Neural progenitor cell (in vitro differentiated cells): ENCODE results near the gene PXDC1. TPM values are rescaled to one million over a fixed set of nuclear protein-coding genes. Genes with fewer than 3 reads are reported as not detected.
A peak's percentile ranks its signal among the peaks of the same experiment; 100 is the strongest.

Experiments used
- DNase-seq: peaks from one replicate; pipeline ENCODE4 v3.0.0-alpha.2; 2016; ENCODE audit warnings: low spot score
- H2AFZ ChIP-seq: fragments of 200-600 bp; sonication (generic); replicated peaks from 2 replicates; pipeline ENCODE4 v1.6.1; 2016; ENCODE audit warnings: antibody characterized with exemption
- H3F3A ChIP-seq: fragments of 200-600 bp; sonication (generic); 2 replicates; pipeline ENCODE4 v1.6.1; 2016; ENCODE audit warnings: antibody characterized with exemption, low read depth
- H3K27ac ChIP-seq: fragments of 200-600 bp; sonication (generic); 2 replicates; pipeline ENCODE4 v1.5.1; 2016; ENCODE audit warnings: mild to moderate bottlenecking
- H3K27me3 ChIP-seq: fragments of 200-600 bp; sonication (generic); 2 replicates; pipeline ENCODE4 v1.6.1; 2016; ENCODE audit warnings: mild to moderate bottlenecking, moderate library complexity
- H3K36me3 ChIP-seq: fragments of 200-600 bp; sonication (generic); 2 replicates; pipeline ENCODE4 v1.5.1; 2016
- H3K4me1 ChIP-seq: fragments of 200-600 bp; sonication (generic); 2 replicates; pipeline ENCODE4 v1.6.1; 2016; ENCODE audit warnings: mixed run types
- H3K4me2 ChIP-seq: fragments of 200-600 bp; sonication (generic); 2 replicates; pipeline ENCODE4 v1.6.1; 2016
- H3K4me3 ChIP-seq: fragments of 200-600 bp; sonication (generic); 2 replicates; pipeline ENCODE4 v1.5.1; 2016
- H3K79me2 ChIP-seq: fragments of 200-600 bp; sonication (generic); 2 replicates; pipeline ENCODE4 v1.6.1; 2016; ENCODE audit warnings: low read depth
- H3K9ac ChIP-seq: fragments of 200-600 bp; sonication (generic); 2 replicates; pipeline ENCODE4 v1.6.1; 2016
- H3K9me3 ChIP-seq: fragments of 200-600 bp; sonication (generic); 2 replicates; pipeline ENCODE4 v1.5.1; 2016; ENCODE audit warnings: low read depth
- H4K20me1 ChIP-seq: fragments of 200-600 bp; sonication (generic); 2 replicates; pipeline ENCODE4 v1.6.1; 2016; ENCODE audit warnings: low read depth
- H3K27ac Mint-ChIP-seq: 3 replicates; pipeline ENCODE4 v1.8.0; 2021; ENCODE audit warnings: mixed read lengths
- H3K27me3 Mint-ChIP-seq: 2 replicates; pipeline ENCODE4 v1.8.0; 2022; ENCODE audit warnings: low read depth, mild to moderate bottlenecking, inconsistent platforms, moderate library complexity, mixed read lengths; ENCODE audit not compliant: insufficient read depth
- H3K36me3 Mint-ChIP-seq: 3 replicates; pipeline ENCODE4 v1.8.0; 2021; ENCODE audit warnings: mixed read lengths
- H3K4me1 Mint-ChIP-seq: 3 replicates; pipeline ENCODE4 v1.8.0; 2021; ENCODE audit warnings: mixed read lengths
- H3K4me3 Mint-ChIP-seq: 3 replicates; pipeline ENCODE4 v1.8.0; 2021; ENCODE audit warnings: mild to moderate bottlenecking, moderate library complexity, mixed read lengths
- H3K9me3 Mint-ChIP-seq: 3 replicates; pipeline ENCODE4 v1.8.0; 2020; ENCODE audit warnings: mixed read lengths
- EZH2 ChIP-seq: fragments of 200-600 bp; sonication (generic); IDR thresholded peaks from 2 replicates; pipeline ENCODE4 v1.6.1; 2017; ENCODE audit warnings: antibody characterized with exemption, mild to moderate bottlenecking, moderate library complexity
- EZH2phosphoT487 ChIP-seq: fragments of 200-600 bp; sonication (generic); IDR thresholded peaks from 2 replicates; pipeline ENCODE4 v1.6.1; 2017; ENCODE audit warnings: antibody characterized with exemption
- total RNA-seq: library from RNA; depleted of rRNA; stranded (reverse); fragments of >200 nt; gene quantifications from 2 replicates; pipeline ENCODE4 v1.2.3, GENCODE V29; 2015; ENCODE audit warnings: low replicate concordance
- TF ChIP-seq, protein P1 (sequence below): fragments of 200-600 bp; sonication (generic); IDR thresholded peaks from 2 replicates; pipeline ENCODE4 v1.5.1; 2017; ENCODE audit warnings: antibody characterized with exemption, mild to moderate bottlenecking

The PXDC1 gene
- total RNA-seq, 1 donor from 2014 or later, result 2.0 TPM

DNA sequence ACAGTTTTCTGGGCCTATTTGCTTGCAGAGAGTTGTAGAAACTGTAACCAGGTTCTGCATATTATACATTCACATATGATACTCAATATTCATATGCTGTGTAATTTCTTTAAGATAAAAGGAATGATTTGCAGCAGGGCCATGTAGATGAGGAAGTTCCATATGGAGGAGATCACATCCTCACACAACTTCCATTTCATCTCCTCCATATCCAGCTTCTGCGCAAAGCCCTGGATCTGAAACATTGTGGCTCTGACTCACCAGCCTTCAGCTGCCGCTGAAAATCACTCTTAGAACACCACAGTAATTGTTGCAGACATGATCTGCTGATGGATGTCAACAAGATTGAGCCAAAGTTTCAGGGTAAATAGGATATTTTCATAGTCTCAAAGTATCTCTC is 57.7 kb downstream of the PXDC1 start:
- Histone ChIP-seq H3F3A (no peaks in the 10 kb centered on the region), H3K9me3 (peaks cover under 1% of the 10 kb centered on the region), H2AFZ (no peak overlapping the region), H3K4me2 (no peak overlapping the region), H3K4me1 (peaks cover 8% of the 10 kb centered on the region), H4K20me1 (no peaks in the 10 kb centered on the region), H3K36me3 (no peaks in the 10 kb centered on the region), H3K27ac (no peak overlapping the region), H3K79me2 (no peaks in the 10 kb centered on the region), H3K27me3 (no peaks in the 10 kb centered on the region), H3K9ac (no peak overlapping the region), H3K4me3 (no peak overlapping the region)
- H3K4me3 Mint-ChIP-seq, result no peak overlapping the region
- no peaks in the 10 kb centered on the region for H3K36me3 Mint-ChIP-seq
- H3K27me3 Mint-ChIP-seq, result no peaks in the 10 kb centered on the region
- peaks cover 13% of the 10 kb centered on the region for H3K4me1 Mint-ChIP-seq
- peaks cover 6% of the 10 kb centered on the region for H3K9me3 Mint-ChIP-seq
- TF ChIP-seq EZH2 (no peak), EZH2phosphoT487 (no peak)
- TF ChIP-seq, protein P1, sequence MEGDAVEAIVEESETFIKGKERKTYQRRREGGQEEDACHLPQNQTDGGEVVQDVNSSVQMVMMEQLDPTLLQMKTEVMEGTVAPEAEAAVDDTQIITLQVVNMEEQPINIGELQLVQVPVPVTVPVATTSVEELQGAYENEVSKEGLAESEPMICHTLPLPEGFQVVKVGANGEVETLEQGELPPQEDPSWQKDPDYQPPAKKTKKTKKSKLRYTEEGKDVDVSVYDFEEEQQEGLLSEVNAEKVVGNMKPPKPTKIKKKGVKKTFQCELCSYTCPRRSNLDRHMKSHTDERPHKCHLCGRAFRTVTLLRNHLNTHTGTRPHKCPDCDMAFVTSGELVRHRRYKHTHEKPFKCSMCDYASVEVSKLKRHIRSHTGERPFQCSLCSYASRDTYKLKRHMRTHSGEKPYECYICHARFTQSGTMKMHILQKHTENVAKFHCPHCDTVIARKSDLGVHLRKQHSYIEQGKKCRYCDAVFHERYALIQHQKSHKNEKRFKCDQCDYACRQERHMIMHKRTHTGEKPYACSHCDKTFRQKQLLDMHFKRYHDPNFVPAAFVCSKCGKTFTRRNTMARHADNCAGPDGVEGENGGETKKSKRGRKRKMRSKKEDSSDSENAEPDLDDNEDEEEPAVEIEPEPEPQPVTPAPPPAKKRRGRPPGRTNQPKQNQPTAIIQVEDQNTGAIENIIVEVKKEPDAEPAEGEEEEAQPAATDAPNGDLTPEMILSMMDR, result no peak
- H3K27ac Mint-ChIP-seq, result no peak overlapping the region
- no peak for DNase-seq

DNA sequence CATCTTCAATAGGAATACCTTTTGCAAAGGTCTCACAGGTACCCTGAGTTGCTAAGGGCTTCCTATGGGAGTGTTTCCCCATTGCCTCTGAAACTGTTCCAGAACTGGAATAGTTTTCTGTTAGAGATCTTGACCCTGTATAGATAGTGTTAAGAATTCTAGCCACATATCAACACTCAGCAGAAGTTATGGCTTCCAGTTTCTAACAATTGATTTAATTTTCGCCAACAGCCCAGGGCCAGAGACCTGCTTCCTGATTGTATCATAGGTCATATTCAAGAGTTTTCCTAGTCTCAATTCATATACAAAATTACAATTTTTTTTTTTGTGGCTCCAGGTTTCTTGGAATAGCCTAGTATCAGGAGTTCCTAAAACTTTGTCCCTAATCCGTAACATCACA is 61.0 kb downstream of the PXDC1 start:
- no peak overlapping the region for H3K9ac ChIP-seq
- no peaks in the 10 kb centered on the region for H3K27me3 ChIP-seq
- TF ChIP-seq EZH2phosphoT487, result no peak
- H3K27me3 Mint-ChIP-seq, result no peaks in the 10 kb centered on the region
- no peaks in the 10 kb centered on the region for H3K36me3 Mint-ChIP-seq
- H2AFZ ChIP-seq, result no peak overlapping the region
- H3K36me3 ChIP-seq, result no peaks in the 10 kb centered on the region
- no peak overlapping the region for H3K4me2 ChIP-seq
- no peak overlapping the region for H3K4me3 Mint-ChIP-seq
- H4K20me1 ChIP-seq, result no peaks in the 10 kb centered on the region
- H3K79me2 ChIP-seq, result no peaks in the 10 kb centered on the region
- no peaks in the 10 kb centered on the region for H3K9me3 ChIP-seq
- peaks cover 3% of the 10 kb centered on the region for H3F3A ChIP-seq
- no peak for DNase-seq
- no peaks in the 10 kb centered on the region for H3K9me3 Mint-ChIP-seq
- no peak overlapping the region for H3K27ac ChIP-seq
- no peak overlapping the region for H3K4me3 ChIP-seq
- H3K4me1 Mint-ChIP-seq, result peaks cover 20% of the 10 kb centered on the region
- peaks cover 18% of the 10 kb centered on the region for H3K4me1 ChIP-seq
- no peak overlapping the region for H3K27ac Mint-ChIP-seq

DNA sequence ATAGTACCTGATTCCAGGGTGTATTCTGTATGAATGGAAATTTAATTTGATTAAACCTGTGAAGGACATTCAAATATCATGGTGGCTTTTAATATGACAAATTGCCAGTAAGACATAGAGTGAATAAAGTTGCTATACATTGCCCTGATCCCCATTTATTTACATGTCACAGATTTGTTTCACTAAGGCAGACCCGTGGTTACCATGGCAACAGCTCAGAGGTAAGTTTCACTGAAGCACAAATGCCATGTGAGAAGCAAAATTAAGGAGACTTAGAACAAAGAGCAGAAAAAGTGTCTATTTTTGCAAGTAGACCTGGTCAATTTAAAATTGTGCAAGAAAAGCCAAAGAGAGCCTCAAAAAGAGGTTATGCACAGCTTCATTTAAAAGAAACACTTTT is 63.7 kb downstream of the PXDC1 start:
- no peaks in the 10 kb centered on the region for H3K27me3 ChIP-seq
- H3F3A ChIP-seq, result peaks cover 4% of the 10 kb centered on the region
- H3K27me3 Mint-ChIP-seq, result no peaks in the 10 kb centered on the region
- H3K9ac ChIP-seq, result no peak overlapping the region
- no peak overlapping the region for H3K27ac Mint-ChIP-seq
- H3K9me3 Mint-ChIP-seq, result no peaks in the 10 kb centered on the region
- DNase-seq, result peak; percentile 59
- H3K4me1 Mint-ChIP-seq, result peaks cover 27% of the 10 kb centered on the region
- TF ChIP-seq EZH2phosphoT487 (no peak), EZH2 (no peak)
- TF ChIP-seq, protein P1, result no peak
- no peaks in the 10 kb centered on the region for H3K36me3 Mint-ChIP-seq
- H3K9me3 ChIP-seq, result no peaks in the 10 kb centered on the region
- no peak overlapping the region for H3K4me3 Mint-ChIP-seq
- H2AFZ ChIP-seq, result peak overlapping the region; percentile 36
- H3K4me1 ChIP-seq, result peaks cover 32% of the 10 kb centered on the region
- no peaks in the 10 kb centered on the region for H3K79me2 ChIP-seq
- H3K36me3 ChIP-seq, result no peaks in the 10 kb centered on the region
- no peak overlapping the region for H3K4me2 ChIP-seq
- no peak overlapping the region for H3K4me3 ChIP-seq
- H3K27ac ChIP-seq, result no peak overlapping the region
- H4K20me1 ChIP-seq, result no peaks in the 10 kb centered on the region

DNA sequence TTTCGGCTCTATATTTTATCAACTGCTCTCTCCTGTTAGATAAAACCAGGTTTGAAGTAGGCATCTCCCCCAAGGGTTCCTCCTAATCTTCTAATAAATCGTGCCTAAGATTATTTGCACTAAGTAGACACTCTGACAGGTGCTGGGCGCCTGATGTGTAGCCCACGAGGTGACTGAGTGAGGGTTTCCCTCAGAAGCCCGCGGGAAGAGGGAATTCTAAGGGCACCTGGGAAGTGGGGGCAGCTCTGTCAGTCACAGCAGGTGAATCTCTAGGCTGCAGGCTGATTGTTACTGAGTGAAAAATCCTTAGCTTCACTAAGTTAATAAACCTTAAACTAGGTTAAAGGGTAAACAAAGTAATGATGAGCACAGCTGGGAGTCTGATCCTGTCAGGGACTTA is 68.2 kb downstream of the PXDC1 start:
- Mint-ChIP-seq H3K4me1 (peaks cover 21% of the 10 kb centered on the region), H3K27ac (peak overlapping the region; percentile 55), H3K9me3 (peaks cover 12% of the 10 kb centered on the region), H3K4me3 (no peak overlapping the region), H3K36me3 (peaks cover 2% of the 10 kb centered on the region), H3K27me3 (no peaks in the 10 kb centered on the region)
- Histone ChIP-seq H4K20me1 (no peaks in the 10 kb centered on the region), H3K36me3 (no peaks in the 10 kb centered on the region), H3F3A (peaks cover 4% of the 10 kb centered on the region), H3K27ac (no peak overlapping the region), H3K9ac (no peak overlapping the region), H2AFZ (no peak overlapping the region), H3K9me3 (no peaks in the 10 kb centered on the region), H3K4me2 (peak overlapping the region; percentile 29), H3K79me2 (no peaks in the 10 kb centered on the region), H3K27me3 (no peaks in the 10 kb centered on the region), H3K4me1 (peaks cover 29% of the 10 kb centered on the region), H3K4me3 (no peak overlapping the region)
- TF ChIP-seq, protein P1, result no peak
- TF ChIP-seq EZH2 (no peak), EZH2phosphoT487 (no peak)
- DNase-seq, result no peak
